Heart left ventricle (tissue), 16 donors: ENCODE measurements around the gene C1orf141. TPM values are rescaled to one million over a fixed set of nuclear protein-coding genes. Genes with fewer than 3 reads are reported as not detected.

Experiments
- ATAC-seq, 4 donors: fragments of 200-7000 bp; cut with Tn5 transposase; one replicate each; pipeline ENCODE4 v1.9.1; 2020 to 2022; ENCODE audit warnings: moderate library complexity in 4 of 4, mild to moderate bottlenecking in 3 of 4, moderate number of reproducible peaks in 1 of 4
- DNase-seq, 5 donors: peaks; one replicate each; pipeline ENCODE4 v3.0.0-alpha.2; 2020
- H3K27ac ChIP-seq, 12 donors: fragments of 200-600 bp; sonication (generic) in 4 of 12; one replicate each; pipeline versions ENCODE4 v1.5.0 to v1.8.0; 2016 to 2022; ENCODE audit warnings: mild to moderate bottlenecking in 2 of 12
- H3K27me3 ChIP-seq, 9 donors: fragments of 200-600 bp; sonication (generic) in 2 of 9; one replicate each; pipeline versions ENCODE4 v1.5.1 to v1.8.0; 2016 to 2022; ENCODE audit warnings: mild to moderate bottlenecking in 3 of 9
- H3K36me3 ChIP-seq, 9 donors: fragments of 200-600 bp; sonication (generic) in 2 of 9; one replicate each; pipeline versions ENCODE4 v1.5.0 to v1.8.0; 2018 to 2022; ENCODE audit warnings: mild to moderate bottlenecking in 2 of 9
- H3K4me1 ChIP-seq, 12 donors: fragments of 200-600 bp; sonication (generic) in 4 of 12; one replicate each; pipeline versions ENCODE4 v1.5.0 to v1.8.0; 2016 to 2022; ENCODE audit warnings: mild to moderate bottlenecking in 3 of 12
- H3K4me3 ChIP-seq, 12 donors: fragments of 200-600 bp; sonication (generic) in 4 of 12; one replicate each; pipeline versions ENCODE4 v1.5.0 to v1.8.0; 2017 to 2022; ENCODE audit warnings: mild to moderate bottlenecking in 9 of 12, moderate library complexity in 4 of 12
- H3K9me3 ChIP-seq, 12 donors: fragments of 200-600 bp; sonication (generic) in 4 of 12; one replicate each; pipeline versions ENCODE4 v1.5.0 to v1.8.0; 2016 to 2022; ENCODE audit warnings: mild to moderate bottlenecking in 1 of 12
- POLR2A ChIP-seq, 2 donors: fragments of 450-650 bp; IDR thresholded peaks; one replicate each; pipeline ENCODE4 v1.6.1; 2017; ENCODE audit warnings: antibody characterized with exemption in 2 of 2, mild to moderate bottlenecking in 2 of 2, moderate library complexity in 2 of 2
- WGBS, 4 donors: extraction: QIAGEN DNeasy Blood & Tissue Kit in 2 of 4; methylation state at CpG; one replicate each; pipeline versions ENCODE4 v1.1.5 to v1.1.7; 2013 to 2018; 5-methylcytosine and 5-hydroxymethylcytosine counted together
- intact Hi-C, 10 donors: fragments of 100-400 bp; cut with DNase I; formaldehyde crosslinking; loops; one replicate each; pipeline versions ENCODE4 v1.11.1 to v1.14.2; 2022
- polyA plus RNA-seq, 2 donors: library from polyadenylated mRNA; stranded (reverse); fragments of 200-250 nt; gene quantifications; one replicate each; pipeline ENCODE4 v1.2.3, GENCODE V29; 2013
- total RNA-seq, 9 donors: library from RNA; depleted of rRNA in 2 of 9; stranded (reverse); fragments of >200 nt in 2 of 9; fragmentation: NEBNext Ultra II Directional in 3 of 9; extraction: Animal tissue kit (Norgen Biotek cat#: 25700) in 3 of 9; gene quantifications; one replicate each; pipeline versions ENCODE4 v1.1.0 to v1.2.4, GENCODE V29; 2016 to 2023
- TF ChIP-seq, protein P1 (sequence below), 12 donors: fragments of 200-600 bp; sonication (generic) in 4 of 12; IDR thresholded peaks; one replicate each; pipeline versions ENCODE4 v1.5.0 to v1.8.0; 2018 to 2022; ENCODE audit warnings: antibody characterized with exemption in 12 of 12, mild to moderate bottlenecking in 5 of 12
- donor health status: ischemic (EF 13 %, LVEDD 7.1; RV severe dilation, severe dysfunction).
- donor health status: healthy with polysubstance abuse.
- donor health status: DM: no; HTN: yes; CAD: no.
- donor health status: DM: no; HTN: no; CAD: no.
- donor health status: ischemic (EF 25% LVEDD 6.9; RV normal size, moderate dysfunction).
- donor health status: ischemic (EF 25% LVEDD 5.7; RV mildly dilated, moderate dysfunction).
- donor health status: healthy.
- donor health status: DM: yes; HTN: yes; CAD: no.
- donor health status: ischemic (EF 35%, LVEDD 5.7; RV mildly dilated, moderate dysfunction).
- donor health status: nonischemic (EF 11% LVEDD 7.7; RV severe dilation, severe dysfunction).
- donor health status: DM: yes; HTN: yes; CAD: no.
- donor health status: PGD.
- donor health status: ischemic (EF 29% LVEDD 5.4; RV normal size, mild dysfunction).
- donor health status: nonischemic (EF 23%, LVEDD 6.1; RV moderate dilation, normal function).

The C1orf141 gene
- total and polyA plus RNA-seq, 11 donors = not detected

- DNase-seq = no peak
- Histone ChIP-seq H3K27ac (no peak overlapping the region), H3K36me3 (no peaks in the 10 kb centered on the region), H3K4me1 (no peaks in the 10 kb centered on the region), H3K27me3 (no peaks in the 10 kb centered on the region), H3K9me3 (peaks cover 0 to 15% (median 2%) of the 10 kb centered on the region in 12 donors), H3K4me3 (no peak overlapping the region)
- ATAC-seq = no peak
- 0 to 22% (median 8%) methylated on average over 2 of the region's 2 CpGs for WGBS, 4 donors
- intact Hi-C loops = no loop called here
- TF ChIP-seq, protein P1, sequence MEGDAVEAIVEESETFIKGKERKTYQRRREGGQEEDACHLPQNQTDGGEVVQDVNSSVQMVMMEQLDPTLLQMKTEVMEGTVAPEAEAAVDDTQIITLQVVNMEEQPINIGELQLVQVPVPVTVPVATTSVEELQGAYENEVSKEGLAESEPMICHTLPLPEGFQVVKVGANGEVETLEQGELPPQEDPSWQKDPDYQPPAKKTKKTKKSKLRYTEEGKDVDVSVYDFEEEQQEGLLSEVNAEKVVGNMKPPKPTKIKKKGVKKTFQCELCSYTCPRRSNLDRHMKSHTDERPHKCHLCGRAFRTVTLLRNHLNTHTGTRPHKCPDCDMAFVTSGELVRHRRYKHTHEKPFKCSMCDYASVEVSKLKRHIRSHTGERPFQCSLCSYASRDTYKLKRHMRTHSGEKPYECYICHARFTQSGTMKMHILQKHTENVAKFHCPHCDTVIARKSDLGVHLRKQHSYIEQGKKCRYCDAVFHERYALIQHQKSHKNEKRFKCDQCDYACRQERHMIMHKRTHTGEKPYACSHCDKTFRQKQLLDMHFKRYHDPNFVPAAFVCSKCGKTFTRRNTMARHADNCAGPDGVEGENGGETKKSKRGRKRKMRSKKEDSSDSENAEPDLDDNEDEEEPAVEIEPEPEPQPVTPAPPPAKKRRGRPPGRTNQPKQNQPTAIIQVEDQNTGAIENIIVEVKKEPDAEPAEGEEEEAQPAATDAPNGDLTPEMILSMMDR (IDR thresholded peaks at IDR 0.05) = no peak
- no peak for TF ChIP-seq POLR2A (IDR thresholded peaks at IDR 0.05)
These were observed 24.4 kb downstream of the C1orf141 start for GRCh38 chr1:67110352-67110751.

DNA sequence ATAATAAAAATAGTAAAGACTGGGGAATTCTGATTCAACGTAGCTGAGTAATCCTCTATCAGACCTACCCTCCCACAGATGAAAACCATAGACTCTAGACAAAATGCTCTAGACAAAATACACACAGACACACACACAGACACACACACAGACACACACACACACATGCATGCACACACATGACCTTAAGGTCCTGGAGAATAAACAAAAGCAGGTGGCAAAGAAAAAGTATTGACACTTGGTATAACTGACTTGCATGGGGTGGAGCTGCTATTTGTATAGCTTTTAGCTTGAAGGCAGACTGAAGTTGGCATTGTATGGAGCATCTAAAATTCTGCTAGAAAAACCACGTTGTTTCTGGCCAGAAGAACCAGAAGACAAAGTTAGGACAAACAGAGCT is 29.3 kb downstream of the C1orf141 start:
- Histone ChIP-seq H3K27me3 (no peaks in the 10 kb centered on the region), H3K9me3 (no peaks in the 10 kb centered on the region), H3K36me3 (no peaks in the 10 kb centered on the region), H3K4me3 (no peak overlapping the region), H3K4me1 (no peaks in the 10 kb centered on the region), H3K27ac (no peak overlapping the region)
- TF ChIP-seq, protein P1 (IDR thresholded peaks at IDR 0.05) = no peak
- no peak for TF ChIP-seq POLR2A (IDR thresholded peaks at IDR 0.05)
- intact Hi-C loops = no loop called here
- 49 to 62% (median 59%) methylated on average over 2 of the region's 2 CpGs for WGBS, 4 donors
- ATAC-seq (no peak), DNase-seq (no peak)

DNA sequence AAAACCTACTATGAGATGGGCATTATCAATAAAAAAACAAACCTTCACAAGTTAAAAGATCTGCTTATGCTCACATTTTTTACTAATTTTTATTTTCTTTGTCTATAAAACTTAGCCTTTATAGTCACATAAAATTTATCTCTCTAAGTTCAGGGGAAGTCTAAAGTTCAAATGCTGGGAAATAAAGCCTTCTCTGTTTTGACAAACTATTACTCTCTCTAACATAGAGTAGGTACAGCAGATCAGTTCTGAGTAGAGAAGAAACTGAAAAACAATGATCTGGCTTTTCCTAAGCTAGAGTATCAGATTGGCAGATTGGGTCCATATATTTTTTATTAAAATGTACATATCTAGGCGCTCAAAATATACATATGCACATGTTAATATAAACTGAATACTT is 31.2 kb downstream of the C1orf141 start:
- 89 to 91% (median 90%) methylated on average over 1 of the region's 1 CpG for WGBS, 4 donors
- Histone ChIP-seq H3K4me1 (no peaks in the 10 kb centered on the region), H3K27me3 (no peaks in the 10 kb centered on the region), H3K27ac (no peak overlapping the region), H3K9me3 (no peaks in the 10 kb centered on the region), H3K4me3 (no peak overlapping the region), H3K36me3 (no peaks in the 10 kb centered on the region)
- ATAC-seq (no peak), DNase-seq (no peak)
- TF ChIP-seq POLR2A (IDR thresholded peaks at IDR 0.05) = no peak
- TF ChIP-seq, protein P1 (IDR thresholded peaks at IDR 0.05) = no peak
- intact Hi-C loops = no loop called here

GRCh38 chr1:67100833-67101232 is 33.9 kb downstream of the C1orf141 start:
- H3K9me3 ChIP-seq = no peaks in the 10 kb centered on the region
- no peak overlapping the region for H3K4me3 ChIP-seq
- DNase-seq = no peak
- no peaks in the 10 kb centered on the region for H3K27me3 ChIP-seq
- 31 to 40% (median 36%) methylated on average over 3 of the region's 3 CpGs for WGBS, 4 donors
- H3K36me3 ChIP-seq = no peaks in the 10 kb centered on the region
- no peak for TF ChIP-seq POLR2A (IDR thresholded peaks at IDR 0.05)
- TF ChIP-seq, protein P1 (IDR thresholded peaks at IDR 0.05) = no peak
- intact Hi-C loops = no loop called here
- ATAC-seq = no peak
- H3K27ac ChIP-seq = no peak overlapping the region
- H3K4me1 ChIP-seq = no peaks in the 10 kb centered on the region
